GM19099 (cell line): Measurements from ENCODE around the gene MMP24.
A peak's percentile ranks its signal among the peaks of the same experiment; 100 is the strongest.

Experiments
- POLR2A ChIP-seq: IDR thresholded peaks from 3 replicates; pipeline ENCODE4 v1.6.1; 2011; ENCODE audit warnings: low read depth; ENCODE audit not compliant: insufficient read length; ENCODE audit errors: extremely low read depth

Gene MMP24

DNA sequence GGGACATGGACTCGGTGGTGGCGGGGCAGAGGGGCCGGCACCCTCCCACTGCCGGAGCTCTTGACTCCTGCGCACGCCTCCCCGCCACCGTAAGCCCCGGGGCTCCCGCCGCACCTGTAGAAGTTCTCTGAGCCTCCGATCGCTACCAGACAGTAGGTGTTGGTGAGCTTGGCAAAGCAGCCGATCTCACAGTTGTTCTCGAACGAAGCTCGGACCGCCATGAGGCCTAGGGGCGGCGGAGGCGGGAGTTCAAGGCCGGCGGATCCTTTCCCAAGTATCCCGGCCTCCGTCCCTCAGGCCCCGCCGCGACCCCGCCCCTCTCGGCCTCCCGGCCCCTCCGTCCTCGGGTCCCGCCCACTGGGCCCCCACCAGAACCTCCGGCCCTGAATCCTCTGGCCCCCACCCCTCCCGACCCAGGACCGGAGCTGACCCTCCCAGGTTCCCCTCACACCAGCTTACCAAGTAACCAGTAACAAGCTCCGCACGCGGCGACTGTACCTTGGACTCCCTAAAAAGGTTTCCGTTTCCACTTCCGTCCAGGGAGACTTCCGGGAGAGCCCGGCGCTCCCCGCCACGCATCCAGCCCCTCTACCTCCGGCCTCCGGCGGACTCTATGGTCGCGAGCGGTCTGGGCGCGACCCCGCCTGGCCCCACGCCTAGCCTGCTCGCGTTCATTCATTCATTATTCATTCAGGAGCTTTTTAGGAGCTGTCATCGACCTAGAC is 57.9 kb downstream of the MMP24 start, which contains the start of gene EIF6:
EIF6 (minus strand) TSS at position 506 of the 725 bp plus-strand sequence; CDS start at position 221, 285 bp downstream.
- peak; percentile 83 for TF ChIP-seq POLR2A

DNA sequence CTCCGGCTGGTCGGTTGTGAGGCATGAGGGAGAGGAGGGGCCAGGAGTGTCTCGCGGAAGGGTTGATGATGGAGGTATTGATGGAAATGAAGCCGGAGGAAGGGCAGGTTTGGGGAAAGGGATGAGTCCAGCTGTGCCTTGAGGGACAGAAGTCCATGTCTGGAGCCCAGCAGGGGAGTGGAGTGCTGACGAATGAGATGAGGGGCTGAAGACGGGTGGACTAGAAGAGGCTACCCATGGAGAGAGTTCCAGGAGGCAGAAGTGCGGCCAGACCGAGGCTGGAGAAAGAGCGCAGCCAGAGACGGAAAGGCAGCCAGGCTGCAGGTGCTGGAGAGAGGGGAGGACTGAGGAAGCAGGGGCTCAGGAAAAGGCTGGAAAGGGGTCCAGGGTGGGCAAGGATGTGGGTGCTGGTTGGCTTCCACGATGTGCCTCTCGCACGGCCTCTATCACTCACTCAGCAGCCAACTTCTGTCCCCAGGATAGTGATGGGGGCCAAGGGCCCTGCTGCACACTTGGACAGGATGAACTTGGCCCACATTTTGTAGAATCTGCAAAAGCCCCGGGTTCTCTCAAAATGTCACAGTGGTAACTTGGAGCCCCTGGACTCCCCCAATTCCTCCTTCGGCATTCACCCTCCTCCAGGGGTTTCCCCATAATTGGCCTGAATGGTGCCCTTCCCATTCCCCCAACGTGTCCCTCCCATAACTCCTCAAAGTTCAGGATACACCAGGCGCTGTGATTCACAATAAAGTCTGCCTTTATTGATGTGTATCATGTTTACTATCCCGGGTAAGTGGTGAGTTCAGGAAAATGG is 58.7 kb downstream of the MMP24 start:
- no peak for TF ChIP-seq POLR2A

DNA sequence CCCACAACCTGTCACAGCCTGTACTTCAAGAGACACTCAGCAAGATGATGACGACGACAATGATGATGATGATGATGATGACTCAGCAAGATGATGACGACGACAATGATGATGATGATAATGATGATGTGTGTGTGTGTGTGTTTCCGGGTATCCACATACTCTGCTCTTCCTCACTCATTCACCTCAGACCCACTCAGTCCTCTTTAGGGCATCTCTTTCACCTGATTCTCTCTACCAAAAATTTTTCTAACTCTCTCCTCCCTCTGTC is 59.3 kb downstream of the MMP24 start:
- no peak for TF ChIP-seq POLR2A

DNA sequence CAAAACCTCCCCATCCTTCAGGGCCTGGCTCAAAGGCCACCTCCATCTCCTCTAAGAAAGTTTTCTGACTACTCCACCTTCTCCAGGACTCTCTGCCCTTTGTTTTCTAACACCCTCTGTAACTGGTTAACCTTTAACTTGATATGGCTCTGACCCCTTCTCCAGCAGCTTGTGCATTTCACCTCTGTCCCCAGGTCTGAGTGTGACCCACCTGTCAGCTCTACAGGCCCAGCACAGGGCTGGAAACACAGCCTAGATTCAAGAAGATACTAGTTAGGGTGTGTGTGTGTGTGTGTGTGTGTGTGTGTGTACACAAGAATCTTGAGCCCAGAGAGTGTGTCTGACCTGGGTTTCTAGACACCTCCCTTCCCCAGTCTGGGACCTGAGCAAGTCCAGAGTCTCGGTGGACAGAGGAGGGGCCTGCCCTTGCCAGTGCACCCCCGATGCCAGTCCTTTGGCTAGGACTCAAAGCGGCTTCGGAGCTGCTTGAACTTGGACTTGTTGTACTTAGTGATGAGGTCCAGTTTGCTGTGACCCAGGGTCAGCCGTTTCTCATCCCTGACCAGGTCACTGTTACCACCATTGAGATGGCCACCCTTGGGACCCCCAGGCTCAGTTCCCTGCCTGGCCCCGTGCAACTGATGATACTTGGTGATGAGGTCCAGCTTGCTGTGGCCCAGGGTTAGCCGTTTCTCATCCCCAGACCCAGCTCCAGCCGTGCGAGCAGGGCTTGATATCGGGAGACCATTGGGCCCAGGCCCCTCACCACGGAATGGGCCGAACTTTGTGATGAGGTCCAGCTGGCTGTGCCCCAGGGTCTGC is 59.8 kb downstream of the MMP24 start:
- TF ChIP-seq POLR2A = no peak

DNA sequence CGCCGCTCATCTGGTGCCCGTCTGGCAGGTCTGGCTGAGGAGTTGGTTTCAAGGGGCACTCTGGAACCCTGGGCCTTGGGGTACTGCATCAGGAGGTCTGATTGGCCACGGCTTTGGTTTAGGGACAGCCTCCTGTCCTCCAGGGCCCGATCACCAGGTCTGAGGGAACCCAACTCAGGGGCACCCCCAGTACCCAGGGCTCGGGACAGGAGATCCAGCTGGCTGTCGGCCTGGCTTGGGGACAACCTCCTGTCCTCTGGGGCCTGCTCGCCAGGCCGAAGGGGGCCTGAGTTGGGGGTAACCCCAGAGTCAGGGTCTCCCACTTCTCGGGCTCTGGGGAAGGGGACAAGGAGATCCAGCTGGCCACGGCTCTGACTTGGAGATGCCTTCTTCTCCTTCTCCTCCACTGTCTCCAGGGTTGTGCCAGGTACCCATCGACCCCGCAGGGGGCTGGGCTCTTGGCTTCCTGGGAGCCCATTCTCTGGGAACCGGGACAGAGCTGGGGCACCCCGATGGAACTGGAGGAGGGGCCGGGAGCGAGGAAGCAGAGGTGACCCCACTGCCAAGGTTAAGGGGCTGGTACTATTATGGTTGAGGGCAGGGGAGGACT is 60.5 kb downstream of the MMP24 start:
- TF ChIP-seq POLR2A = no peak

DNA sequence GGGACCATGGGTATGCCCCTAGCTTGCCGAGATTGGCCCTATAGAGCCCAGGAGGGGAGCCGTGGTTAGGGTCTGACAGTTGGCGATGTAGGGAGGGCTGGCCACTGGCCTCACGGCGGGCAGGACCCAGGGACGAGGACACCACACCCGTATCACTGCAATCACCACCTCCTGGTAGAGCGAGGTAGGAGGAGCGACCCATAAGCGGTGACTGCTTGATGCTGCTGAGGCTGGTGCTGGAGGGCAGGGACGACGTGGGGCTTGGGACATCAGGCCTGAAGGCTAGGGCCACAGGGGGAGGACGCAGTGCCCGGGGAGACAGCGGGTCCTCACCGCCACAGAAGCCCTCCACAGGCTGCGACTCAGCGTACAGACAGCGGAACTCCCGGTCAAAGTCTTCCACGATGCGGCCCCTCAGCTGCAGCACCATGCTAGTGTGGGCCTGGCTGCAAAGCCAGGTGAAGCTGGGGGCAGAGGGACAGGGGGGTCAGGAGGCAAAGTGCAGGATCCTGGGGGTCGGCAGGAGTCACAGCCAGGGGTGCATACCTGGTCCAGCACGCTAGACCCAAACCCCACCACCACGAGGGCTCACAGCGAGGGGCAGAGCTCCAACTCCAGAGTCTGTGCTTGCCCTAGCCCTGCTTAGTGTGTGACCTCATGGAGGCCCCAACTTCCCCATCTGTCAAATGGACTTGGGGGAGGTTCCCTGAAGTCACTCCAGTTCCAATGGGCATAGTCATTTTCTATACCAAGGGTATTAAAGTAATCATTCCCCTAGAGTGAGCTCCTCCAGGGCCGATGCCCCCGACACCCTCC is 61.2 kb downstream of the MMP24 start:
- TF ChIP-seq POLR2A = no peak

DNA sequence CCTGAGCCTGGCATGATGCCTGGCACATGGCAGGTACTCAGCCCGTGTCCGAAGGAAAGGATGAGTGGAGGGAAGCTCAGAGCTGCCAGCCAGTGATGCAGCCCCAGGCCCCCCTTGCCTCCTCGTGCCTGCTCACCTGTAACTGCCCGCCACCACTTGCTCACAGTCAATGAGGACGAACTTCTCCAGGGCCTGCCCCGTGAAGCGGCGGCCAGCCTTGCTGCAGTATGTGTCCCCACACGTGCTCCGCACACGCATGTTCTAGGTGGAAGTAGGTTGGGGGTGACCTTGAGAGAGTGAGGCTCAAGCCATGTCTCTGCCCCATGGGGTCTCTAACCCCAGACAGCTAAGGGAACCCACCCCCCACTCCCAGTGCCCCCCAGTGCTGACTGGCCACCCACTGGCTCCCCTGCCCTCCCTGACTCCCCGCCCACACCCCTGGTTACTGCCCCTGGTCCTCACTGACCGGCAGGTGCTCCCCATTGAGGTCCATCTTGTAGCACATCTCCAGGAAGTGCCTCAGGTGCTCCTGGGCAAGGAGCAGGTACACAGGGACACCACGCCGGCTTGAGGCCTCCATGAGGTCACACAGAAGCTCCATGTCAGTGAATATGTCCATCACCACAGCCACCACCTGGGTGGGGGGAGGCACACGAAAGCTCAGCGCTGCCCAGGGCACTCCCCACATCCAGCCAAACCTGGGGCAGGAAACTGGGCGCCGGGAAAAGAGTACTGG is 62.0 kb downstream of the MMP24 start:
- TF ChIP-seq POLR2A = no peak

DNA sequence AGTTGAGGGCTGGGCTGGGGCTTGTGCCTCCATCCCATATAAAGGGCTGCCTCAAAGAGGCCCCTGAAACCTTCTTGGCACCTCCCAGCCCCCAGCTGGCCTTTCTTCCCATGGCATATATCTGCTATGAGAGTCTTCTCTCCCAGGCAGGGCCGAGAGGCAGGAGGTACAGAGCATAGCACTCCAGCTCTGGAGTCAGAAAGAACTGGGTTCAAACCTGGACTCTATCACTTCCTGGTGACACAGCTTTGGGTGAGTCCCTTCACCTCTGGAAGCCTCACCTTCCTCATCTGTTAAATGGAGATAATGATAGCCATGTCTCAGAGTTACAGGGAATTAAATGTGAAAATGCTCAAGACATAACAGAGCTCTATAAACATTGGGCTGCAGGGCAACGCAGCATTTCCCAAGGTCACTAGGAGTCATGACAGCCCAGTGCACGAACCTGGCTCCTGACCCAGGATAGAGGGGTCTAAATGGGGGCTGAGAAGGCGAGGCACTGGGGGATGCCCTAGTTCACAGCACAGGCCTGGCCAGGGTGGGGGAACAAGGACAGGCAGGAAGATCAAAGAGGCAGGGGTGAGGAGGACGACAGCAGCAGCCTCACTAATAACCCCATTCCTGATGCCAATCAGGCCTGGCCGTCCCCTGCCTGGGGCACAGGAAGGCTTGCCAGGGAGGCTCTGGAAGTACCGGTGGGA is 63.8 kb downstream of the MMP24 start:
- TF ChIP-seq POLR2A = no peak

DNA sequence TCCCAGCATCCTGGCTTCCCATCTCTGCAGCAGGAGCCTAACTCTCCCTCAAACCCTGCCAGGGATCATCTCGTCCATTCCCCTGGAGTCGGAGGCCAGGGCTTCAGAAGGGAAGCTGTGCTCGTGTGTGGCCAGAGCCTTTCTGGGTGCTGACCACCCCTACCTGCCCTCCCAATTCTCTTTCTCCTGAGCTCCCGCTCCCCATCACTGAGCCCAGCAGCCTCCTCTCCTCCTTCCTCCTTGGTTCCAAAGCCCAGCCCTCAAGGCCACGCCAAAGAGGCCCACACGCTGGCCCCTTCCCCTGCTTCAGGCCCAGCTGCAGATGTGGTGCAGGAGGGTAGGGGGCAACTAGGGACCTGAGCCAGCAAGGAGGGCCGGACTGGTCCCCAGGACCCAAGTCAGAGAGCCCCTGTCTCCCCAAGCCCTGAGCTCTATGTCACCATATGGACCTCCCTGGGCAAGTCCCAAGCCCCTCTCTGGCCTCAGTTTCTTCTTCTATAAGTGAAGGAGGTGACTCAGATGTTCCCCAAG is 64.5 kb downstream of the MMP24 start:
- TF ChIP-seq POLR2A = no peak

DNA sequence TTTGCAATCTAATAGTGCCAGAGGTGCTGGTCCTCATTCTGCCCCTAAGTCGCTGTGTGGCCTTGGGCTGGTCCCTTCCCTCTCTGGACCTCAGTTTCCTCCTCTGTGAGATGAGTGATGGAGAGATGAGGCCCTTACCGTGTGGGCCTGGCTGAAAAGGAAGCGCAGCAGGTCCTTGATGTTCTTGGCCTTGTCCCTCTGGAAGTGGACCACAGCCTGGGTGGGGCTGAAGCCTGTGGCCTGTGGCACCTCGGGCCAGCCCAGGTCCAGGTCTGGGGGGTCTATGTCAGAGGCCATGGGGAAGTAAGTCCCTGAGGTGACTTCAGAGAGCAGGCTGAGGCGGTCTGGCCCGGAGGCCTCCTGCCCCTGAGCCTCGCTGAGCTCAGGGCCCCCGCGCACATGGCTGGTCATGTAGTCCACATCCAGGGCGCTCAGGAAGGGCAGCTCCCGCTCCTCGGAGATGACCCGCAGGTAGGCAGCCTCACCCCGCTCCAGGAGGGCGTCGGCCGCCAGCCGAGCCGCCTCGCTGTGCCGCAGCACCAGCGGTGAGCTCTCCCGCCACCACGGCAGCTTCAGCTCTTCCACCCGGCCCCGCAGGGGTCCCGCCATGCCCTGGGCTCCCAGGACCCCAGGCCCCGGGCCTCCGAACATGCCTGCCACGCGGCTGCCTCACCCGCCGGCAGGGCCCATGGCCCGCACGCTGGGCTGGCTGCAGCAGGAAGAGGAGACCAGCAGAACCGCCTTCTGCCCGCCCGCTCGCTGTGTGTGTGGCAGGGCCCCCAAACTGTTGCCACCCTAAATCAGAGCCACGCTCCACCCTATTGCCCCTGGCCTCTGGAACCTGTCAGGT is 65.4 kb downstream of the MMP24 start, which contains the start of gene FAM83C:
FAM83C (minus strand) TSS at position 772 of the 850 bp plus-strand sequence; CDS start at position 651, 121 bp downstream.
- TF ChIP-seq POLR2A = no peak

DNA sequence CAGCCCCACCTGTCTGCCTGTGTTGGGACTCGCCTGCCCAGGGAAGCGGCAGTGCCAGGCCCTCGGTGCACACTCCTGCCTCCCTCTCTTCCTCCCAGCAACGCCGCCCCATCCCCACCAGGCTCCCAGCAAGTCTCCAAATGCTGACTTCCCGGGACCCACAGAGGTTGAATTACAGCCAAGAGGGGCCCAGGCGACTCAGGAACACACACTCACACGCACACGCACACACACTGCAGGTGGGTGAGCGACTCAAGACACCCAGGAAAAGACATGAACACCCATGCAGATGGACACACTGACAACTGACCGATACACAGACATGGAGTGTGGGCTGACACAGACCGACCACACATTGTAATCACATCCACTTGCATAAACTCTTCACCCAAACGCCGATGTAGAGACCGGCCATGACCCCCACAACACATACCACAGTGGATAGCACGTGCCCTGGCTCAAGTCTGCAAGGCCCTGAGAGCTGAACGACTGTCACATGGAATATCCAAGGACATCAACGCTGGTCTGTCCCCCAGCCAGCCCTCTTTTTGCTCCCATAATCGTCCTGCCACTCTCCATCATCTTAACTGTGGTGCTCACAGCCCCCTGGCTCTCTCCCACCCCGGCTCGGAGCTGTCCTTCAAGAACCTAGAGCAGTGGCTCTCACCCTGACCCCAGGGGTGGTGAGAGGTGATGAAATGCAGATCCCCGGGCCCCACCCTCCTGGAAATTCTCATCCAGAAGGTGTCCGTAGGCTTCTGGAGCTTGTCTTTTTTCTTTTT is 66.2 kb downstream of the MMP24 start:
- TF ChIP-seq POLR2A = no peak
